ENCODE results near the gene ATRNL1.

The ATRNL1 gene

GRCh38 chr10:115845921-115846320 lies 752.8 kb downstream of the ATRNL1 start:
- no peak overlapping the region for H3K4me2 ChIP-seq (ENCODE audit: low read length)
- no peaks in the 10 kb centered on the region for H3K79me2 ChIP-seq (ENCODE audit: control insufficient read depth, low read length)
- no peak overlapping the region for H3K4me3 ChIP-seq (ENCODE audit: low read length)
- no peaks in the 10 kb centered on the region for H3K36me3 ChIP-seq (ENCODE audit: control insufficient read depth, low read length)
- no peaks in the 10 kb centered on the region for H3K9me2 ChIP-seq (replicated peaks; ENCODE audit: control insufficient read depth, low read length)
- TF ChIP-seq CTCF (IDR thresholded peaks at IDR 0.05; ENCODE audit: low read depth, low read length, poor library complexity, severe bottlenecking), result no peak
- no peak for TF ChIP-seq EZH2phosphoT487 (IDR thresholded peaks at IDR 0.05; ENCODE audit: borderline replicate concordance, low read length)
- no peaks in the 10 kb centered on the region for H3K9me3 ChIP-seq (ENCODE audit: control insufficient read depth, insufficient read depth, low read length)
- H3K27me3 ChIP-seq (ENCODE audit: control insufficient read depth, low read length), result no peaks in the 10 kb centered on the region
- no peaks in the 10 kb centered on the region for H3F3A ChIP-seq (ENCODE audit: control insufficient read depth, insufficient read depth)
- no peaks in the 10 kb centered on the region for H3K4me1 ChIP-seq (ENCODE audit: control insufficient read depth, low read length)
- H3K27ac ChIP-seq (ENCODE audit: low read depth, low read length), result no peak overlapping the region
- no peaks in the 10 kb centered on the region for H4K20me1 ChIP-seq (ENCODE audit: control insufficient read depth, insufficient read depth, low read depth, low read length)

GRCh38 chr10:115846528-115846927 lies 753.4 kb downstream of the ATRNL1 start:
- TF ChIP-seq EZH2phosphoT487 (IDR thresholded peaks at IDR 0.05; ENCODE audit: borderline replicate concordance, low read length) (no peak), CTCF (IDR thresholded peaks at IDR 0.05; ENCODE audit: low read depth, low read length, poor library complexity, severe bottlenecking) (no peak)
- Histone ChIP-seq H3K27ac (ENCODE audit: low read depth, low read length) (no peak overlapping the region), H3K36me3 (ENCODE audit: control insufficient read depth, low read length) (no peaks in the 10 kb centered on the region), H3K4me1 (ENCODE audit: control insufficient read depth, low read length) (no peaks in the 10 kb centered on the region), H3F3A (ENCODE audit: control insufficient read depth, insufficient read depth) (no peaks in the 10 kb centered on the region), H4K20me1 (ENCODE audit: control insufficient read depth, insufficient read depth, low read depth, low read length) (no peaks in the 10 kb centered on the region), H3K9me3 (ENCODE audit: control insufficient read depth, insufficient read depth, low read length) (no peaks in the 10 kb centered on the region), H3K4me2 (ENCODE audit: low read length) (no peak overlapping the region), H3K4me3 (ENCODE audit: low read length) (no peak overlapping the region), H3K27me3 (ENCODE audit: control insufficient read depth, low read length) (no peaks in the 10 kb centered on the region), H3K9me2 (replicated peaks; ENCODE audit: control insufficient read depth, low read length) (no peaks in the 10 kb centered on the region), H3K79me2 (ENCODE audit: control insufficient read depth, low read length) (no peaks in the 10 kb centered on the region)

GRCh38 chr10:115849197-115849596 lies 756.0 kb downstream of the ATRNL1 start:
- H3K9me3 ChIP-seq (ENCODE audit: control insufficient read depth, insufficient read depth, low read length), result no peaks in the 10 kb centered on the region

More at GRCh38 chr10:115849197-115849596, 756.0 kb downstream of the ATRNL1 start:
- H3K4me1 ChIP-seq (ENCODE audit: control insufficient read depth, low read length), result no peaks in the 10 kb centered on the region
- no peaks in the 10 kb centered on the region for H3K36me3 ChIP-seq (ENCODE audit: control insufficient read depth, low read length)
- TF ChIP-seq EZH2phosphoT487 (IDR thresholded peaks at IDR 0.05; ENCODE audit: borderline replicate concordance, low read length) (no peak), CTCF (IDR thresholded peaks at IDR 0.05; ENCODE audit: low read depth, low read length, poor library complexity, severe bottlenecking) (no peak)
- no peaks in the 10 kb centered on the region for H3F3A ChIP-seq (ENCODE audit: control insufficient read depth, insufficient read depth)
- H3K27ac ChIP-seq (ENCODE audit: low read depth, low read length), result no peak overlapping the region
- H3K79me2 ChIP-seq (ENCODE audit: control insufficient read depth, low read length), result no peaks in the 10 kb centered on the region
- no peaks in the 10 kb centered on the region for H4K20me1 ChIP-seq (ENCODE audit: control insufficient read depth, insufficient read depth, low read depth, low read length)
- H3K9me2 ChIP-seq (replicated peaks; ENCODE audit: control insufficient read depth, low read length), result no peaks in the 10 kb centered on the region
- no peak overlapping the region for H3K4me2 ChIP-seq (ENCODE audit: low read length)
- no peak overlapping the region for H3K4me3 ChIP-seq (ENCODE audit: low read length)
- no peaks in the 10 kb centered on the region for H3K27me3 ChIP-seq (ENCODE audit: control insufficient read depth, low read length)

Data from DOHH2 (cell line).